NCI-H748 (cell line): ENCODE measurements around the gene CELSR3.

Experiments
- DNase-seq: peaks from one replicate; lab custom pipeline; 2025; ENCODE audit not compliant: unreplicated experiment; lab: John Stamatoyannopoulos, UW

The CELSR3 gene, protein sequence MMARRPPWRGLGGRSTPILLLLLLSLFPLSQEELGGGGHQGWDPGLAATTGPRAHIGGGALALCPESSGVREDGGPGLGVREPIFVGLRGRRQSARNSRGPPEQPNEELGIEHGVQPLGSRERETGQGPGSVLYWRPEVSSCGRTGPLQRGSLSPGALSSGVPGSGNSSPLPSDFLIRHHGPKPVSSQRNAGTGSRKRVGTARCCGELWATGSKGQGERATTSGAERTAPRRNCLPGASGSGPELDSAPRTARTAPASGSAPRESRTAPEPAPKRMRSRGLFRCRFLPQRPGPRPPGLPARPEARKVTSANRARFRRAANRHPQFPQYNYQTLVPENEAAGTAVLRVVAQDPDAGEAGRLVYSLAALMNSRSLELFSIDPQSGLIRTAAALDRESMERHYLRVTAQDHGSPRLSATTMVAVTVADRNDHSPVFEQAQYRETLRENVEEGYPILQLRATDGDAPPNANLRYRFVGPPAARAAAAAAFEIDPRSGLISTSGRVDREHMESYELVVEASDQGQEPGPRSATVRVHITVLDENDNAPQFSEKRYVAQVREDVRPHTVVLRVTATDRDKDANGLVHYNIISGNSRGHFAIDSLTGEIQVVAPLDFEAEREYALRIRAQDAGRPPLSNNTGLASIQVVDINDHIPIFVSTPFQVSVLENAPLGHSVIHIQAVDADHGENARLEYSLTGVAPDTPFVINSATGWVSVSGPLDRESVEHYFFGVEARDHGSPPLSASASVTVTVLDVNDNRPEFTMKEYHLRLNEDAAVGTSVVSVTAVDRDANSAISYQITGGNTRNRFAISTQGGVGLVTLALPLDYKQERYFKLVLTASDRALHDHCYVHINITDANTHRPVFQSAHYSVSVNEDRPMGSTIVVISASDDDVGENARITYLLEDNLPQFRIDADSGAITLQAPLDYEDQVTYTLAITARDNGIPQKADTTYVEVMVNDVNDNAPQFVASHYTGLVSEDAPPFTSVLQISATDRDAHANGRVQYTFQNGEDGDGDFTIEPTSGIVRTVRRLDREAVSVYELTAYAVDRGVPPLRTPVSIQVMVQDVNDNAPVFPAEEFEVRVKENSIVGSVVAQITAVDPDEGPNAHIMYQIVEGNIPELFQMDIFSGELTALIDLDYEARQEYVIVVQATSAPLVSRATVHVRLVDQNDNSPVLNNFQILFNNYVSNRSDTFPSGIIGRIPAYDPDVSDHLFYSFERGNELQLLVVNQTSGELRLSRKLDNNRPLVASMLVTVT (N-terminal part only)

DNA sequence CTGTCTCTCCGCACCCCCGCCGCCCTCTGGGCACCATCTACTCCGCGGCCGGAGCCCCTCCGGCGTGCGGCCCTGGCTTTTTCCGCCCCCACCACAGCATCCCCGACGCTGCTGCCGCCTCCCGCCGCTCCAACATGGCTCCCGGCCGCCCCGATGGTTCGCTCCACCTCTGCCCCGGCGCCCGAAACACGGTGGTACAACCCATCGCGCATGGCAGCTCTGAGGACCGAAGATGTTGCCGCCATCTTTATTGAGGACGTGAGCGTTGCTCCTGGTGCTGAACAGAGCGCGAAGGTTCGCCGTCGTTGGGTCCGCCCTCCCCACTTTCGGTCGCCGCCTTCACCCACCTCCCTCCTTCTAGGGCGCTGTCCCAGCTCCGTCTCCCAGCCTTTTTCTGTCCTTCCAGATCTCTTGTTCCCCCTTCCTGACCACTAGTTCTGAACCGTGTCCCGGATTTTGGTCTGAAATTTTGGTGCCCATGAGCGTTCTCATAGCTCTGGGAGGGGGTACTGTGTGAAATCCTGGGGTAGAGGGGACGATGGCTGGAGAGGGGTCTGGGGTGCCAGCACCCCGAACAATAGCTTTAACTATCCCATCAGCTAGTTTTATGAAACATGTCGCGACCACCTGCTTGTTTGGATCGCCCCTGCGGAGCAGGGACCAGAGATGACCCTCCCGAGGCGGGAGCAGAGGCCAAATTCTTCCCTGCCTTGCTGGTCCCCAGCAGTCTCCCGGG is at the start of gene CELSR3:
Gene CELSR3 (minus strand): TSS at position 134 of the 736 bp plus-strand sequence. CDS start 252 bp downstream, outside the sequence.
- peak; percentile 92 for DNase-seq

DNA sequence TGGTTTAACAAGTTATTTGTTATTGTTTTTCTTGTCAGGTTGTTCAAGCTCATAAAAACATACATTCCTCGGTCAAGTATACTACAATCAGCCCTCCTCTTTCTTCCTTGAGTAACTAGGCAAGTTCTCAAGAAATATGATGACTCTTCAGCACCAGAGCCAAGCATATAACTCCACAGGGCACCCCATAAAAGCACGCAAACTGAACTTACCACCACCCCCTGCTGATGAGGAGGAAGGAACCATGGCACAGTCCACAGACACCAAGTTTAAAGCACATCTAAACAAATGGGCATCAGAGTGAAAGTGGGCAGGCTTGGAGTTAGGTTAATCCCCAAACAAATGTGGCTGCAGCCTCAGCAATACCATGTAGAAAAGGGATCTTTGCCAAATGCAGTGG is 49.0 kb upstream of the CELSR3 start:
- no peak for DNase-seq

DNA sequence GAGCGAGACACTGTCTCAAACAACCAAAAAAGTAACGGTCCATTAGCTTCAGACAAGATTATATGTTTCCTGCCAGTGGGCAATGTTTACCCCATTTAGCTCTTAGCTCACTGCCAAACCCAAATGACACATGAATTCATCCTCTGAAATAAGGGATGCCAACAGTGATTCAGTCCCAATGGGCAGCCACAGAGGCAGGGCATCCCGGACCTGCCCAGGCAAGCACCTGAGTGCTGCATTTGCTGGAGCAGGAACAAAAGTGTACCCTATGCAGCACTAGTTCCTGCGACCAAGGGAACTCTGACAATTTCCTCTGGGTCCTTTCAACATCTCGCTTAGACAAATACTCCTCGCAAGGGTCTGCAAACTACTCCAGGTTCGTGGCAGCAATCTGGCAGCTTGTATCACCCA is 46.4 kb upstream of the CELSR3 start:
- DNase-seq = no peak

DNA sequence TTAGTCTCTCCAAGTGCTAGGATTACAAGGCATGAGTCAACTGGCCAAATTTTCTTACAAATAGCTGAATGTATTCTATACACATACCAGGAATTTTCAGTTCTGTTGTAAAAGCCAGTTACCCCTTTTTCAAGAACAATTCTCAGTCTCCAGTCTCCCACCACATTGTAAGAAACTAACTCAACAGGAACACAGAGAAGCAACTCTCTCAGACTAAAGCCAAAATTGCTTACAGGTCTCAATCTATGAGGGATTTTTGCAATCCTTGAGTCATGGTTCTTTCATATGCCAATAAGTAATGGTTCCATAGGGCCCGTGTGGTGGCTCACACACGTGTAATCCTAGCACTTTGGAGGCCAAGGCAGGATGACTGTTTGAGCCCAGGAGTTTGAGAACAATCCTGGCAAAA is 45.8 kb upstream of the CELSR3 start:
- DNase-seq = no peak

DNA sequence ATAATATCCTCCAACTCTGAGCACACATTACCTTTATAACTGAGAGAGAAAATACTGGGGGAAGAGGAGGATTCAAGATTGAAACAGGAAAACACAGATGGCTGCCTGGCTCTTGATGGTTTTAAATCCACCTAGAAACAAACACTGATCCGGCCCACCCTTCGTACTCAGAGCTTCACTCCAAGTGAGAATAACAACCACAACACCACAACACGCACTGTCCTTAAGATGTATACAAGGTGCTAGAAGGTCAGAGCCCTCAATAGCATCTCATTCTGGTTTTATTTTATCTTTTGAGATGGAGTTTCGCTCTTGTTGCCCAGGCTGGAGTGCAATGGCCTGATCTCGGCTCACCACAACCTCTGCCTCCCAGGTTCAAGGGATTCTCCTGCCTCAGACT is 44.5 kb upstream of the CELSR3 start:
- DNase-seq = no peak

DNA sequence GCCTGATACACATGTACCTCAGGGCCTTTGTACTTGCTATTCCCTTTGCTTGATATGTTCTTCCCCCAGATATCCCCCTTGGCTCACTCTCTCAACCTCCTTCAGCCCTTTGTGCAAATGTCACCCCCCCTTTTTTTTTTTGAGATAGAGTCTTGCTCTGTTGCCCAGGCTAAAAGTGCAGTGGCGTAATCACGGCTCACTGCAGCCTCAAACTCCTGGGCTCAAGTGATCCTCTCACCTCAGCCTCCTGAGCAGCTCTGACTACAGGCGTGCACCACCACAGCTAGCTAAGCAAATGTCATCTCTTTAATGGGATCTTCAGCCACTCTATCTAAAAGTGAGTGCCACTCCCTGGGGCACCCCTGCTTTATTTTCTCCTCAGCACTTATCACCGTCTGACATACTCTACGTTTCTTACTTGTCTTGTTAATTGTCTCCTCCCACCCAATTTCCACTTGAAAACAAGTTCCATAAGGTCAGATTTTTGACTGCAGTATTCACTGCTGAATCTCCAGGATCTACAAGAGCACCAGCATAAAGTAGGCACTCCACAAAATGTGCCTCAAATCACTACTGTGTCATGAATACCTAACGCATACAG is 39.7 kb upstream of the CELSR3 start:
- DNase-seq = no peak

DNA sequence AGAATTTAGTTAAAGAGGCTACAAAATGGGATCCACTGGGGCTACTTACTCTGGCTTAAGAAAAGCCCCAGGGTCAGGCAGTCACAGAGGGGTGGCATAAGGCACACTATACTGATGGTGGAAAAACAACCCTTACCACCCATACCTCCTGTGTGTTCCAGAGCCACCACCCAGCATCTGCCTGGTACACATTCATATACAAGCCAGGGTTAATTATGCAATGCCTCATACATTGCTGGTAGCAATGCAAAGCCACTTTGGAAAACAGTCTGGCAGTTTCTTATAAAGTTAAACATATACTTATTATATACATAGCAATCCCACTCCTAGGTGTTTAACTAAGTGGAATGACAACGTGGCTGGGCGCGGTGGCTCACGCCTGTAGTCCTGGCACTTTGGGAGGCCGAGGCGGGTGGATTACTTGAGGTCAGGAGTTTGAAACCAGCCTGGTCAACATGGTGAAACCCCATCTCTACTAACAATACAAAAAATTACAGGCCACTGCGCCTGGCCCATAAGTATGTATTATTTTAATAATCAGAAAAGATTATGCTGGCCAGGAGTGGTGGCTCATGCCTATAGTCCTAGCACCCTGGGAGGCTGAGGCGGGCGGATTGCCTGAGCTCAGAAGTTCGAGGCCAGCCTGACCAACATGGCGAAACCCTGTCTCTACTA is 38.2 kb upstream of the CELSR3 start:
- DNase-seq = no peak

DNA sequence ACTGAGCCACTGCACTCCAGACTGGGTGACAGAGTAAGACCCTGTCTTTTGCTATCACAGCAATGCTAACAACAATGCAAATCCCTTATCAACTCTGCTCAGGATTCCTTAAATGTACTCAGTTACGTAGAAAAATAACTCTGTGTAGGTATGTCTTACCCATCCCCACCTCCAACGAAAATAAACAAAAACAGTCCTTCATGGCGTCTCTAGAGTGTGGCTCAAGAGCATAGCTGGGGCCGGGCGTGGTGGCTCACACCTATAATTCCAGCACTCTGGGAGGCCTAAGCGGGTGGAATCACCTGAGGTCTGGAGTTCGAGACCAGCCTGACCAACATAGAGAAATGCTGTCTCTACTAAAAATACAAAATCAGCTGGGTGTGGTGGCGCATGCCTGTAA is 36.2 kb upstream of the CELSR3 start:
- DNase-seq = no peak

DNA sequence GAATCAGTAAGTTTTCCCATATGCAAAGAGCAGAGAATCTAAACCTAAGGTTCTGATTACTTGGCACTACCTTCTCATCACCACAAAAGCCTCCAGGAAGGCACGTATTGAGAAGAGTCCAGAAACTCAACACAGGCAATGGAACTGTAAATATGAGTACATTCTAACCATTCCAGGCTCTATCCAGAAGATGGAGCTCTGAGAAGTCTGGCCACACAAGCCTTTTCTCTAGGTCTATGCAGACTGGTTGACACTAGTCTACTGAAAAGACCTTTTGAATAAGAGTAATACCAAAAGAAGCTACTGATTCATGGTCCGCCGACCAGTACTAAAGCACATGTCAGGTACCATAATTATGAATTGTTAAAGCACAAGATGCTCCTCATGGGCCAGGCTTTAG is 35.3 kb upstream of the CELSR3 start:
- no peak for DNase-seq

DNA sequence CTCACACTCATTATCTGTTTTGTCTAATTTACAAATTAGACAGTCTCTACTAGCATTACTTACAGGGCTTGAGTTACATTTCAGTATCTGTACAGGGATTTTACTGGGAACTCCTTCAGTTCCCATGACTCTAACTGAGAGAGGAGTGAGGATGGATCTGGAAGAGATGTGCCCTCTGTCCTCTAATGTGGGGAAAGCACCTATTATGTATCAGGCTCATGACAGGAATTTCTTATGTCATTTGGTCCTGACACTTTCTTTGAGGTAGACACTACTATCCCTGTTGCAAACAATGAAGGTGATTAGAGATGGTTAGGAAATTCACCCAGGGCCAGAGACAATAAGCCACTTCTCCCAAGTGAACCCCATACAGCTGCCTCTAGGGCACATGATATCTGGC is 33.9 kb upstream of the CELSR3 start:
- DNase-seq = no peak

DNA sequence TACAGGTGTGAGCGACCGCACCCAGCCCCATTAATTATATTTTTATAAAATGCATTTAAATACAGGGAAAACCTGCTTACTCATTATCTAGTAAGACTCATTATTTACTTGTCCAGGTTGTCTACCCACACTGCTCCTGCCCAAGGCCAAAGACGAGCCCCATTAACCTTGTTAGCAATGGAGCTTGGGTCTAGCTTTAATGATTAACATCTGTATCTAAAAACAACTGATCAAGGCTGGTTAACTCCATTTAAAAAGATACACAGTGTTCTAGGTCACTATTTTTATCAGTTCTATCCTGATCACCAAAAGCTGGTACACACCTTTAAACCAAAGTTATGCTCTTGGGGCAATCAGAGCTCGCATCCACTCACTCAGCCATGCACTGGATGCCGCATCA is 33.5 kb upstream of the CELSR3 start:
- no peak for DNase-seq

DNA sequence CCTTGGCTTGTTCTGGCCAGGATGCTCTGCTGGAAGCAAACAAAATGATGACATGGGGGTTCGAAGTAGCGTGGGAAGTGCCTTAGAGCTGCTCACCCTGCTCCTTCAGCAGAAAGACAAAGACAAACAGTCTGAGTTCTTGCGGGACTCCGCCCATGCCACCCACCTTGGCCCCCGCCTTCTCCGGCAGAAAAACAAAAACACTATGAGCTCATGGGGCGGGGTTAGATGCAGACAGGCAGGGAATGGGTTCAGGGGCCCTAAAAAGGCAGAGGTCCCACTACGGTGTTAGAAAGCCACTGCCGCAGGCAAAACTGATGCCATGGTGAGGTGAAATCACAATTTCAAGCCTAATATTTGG is 32.7 kb upstream of the CELSR3 start:
- no peak for DNase-seq

DNA sequence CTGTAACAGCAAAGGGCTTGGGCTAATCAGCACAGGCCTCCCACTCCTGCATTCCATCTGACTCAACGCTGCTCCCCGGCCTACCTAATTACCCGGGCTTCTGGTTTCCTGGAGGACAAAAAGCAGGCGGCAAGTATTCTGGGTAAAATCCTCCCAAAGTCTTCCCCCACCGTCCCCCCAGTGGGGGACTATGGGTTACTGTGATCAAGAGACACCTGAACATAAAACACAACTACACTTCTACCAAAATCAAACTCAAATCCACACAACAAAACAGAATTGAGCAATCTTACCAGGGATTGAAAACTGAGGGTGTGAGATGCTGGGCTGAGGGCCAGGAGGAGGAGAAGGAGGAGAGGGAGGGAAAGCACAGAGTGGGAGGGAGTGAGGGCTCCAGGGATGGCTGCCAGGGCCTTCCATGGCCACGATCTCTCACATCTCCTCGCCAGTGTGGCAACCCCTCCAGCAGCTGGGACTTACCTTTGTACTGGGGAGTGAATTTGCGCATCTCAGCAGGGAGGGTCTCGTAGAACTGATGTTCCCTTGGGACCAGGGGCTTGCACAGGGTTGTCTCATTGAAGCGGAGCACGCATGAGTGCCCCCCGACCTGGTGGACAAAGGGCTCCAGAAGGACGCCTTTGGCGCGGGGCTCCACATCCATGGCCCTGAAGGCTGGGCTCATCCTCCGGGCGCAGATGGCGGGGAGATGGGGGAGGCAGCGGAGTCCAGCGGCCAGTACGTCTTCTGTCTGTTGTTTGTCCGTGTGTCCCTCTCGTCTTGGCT is 32.1 kb upstream of the CELSR3 start:
- no peak for DNase-seq

DNA sequence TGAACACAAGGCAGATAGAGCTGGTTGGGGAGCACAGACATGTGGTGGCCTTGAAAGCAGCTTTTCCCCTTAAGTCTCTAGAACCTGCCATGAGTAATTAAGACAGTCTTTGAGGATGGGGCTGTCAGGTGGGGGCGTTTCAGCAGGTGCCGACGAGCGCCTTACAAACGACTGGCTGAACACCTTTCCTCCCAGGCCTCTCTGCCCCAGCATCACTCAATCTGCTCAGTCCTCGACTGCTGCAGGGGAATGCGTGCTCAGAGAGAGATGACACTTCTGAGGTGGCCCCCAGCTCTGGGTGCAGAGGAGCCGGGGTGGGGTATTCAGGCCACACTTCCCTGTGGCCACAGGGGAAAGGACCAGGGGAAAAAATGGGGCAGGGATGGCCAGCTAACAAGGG is 31.1 kb upstream of the CELSR3 start:
- DNase-seq = no peak

DNA sequence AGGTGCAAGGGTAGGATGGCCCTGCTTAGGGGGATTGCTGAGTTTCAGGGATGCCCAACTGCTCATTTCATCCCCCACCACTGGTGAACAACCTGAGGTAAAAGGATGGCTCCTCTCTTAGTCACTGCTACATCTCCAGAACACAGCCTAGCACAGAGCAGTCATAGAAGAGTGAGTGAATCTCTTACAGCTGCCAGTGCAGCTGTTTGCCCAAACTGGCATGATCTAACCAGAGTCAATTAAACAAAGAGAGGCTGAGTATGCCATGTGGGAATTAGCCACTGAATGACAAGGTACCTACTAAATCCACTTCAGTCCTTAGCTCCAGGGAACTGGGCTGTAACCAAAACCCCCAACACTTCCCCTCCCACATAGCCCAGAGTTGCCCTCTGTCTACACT is 29.9 kb upstream of the CELSR3 start:
- DNase-seq = no peak

DNA sequence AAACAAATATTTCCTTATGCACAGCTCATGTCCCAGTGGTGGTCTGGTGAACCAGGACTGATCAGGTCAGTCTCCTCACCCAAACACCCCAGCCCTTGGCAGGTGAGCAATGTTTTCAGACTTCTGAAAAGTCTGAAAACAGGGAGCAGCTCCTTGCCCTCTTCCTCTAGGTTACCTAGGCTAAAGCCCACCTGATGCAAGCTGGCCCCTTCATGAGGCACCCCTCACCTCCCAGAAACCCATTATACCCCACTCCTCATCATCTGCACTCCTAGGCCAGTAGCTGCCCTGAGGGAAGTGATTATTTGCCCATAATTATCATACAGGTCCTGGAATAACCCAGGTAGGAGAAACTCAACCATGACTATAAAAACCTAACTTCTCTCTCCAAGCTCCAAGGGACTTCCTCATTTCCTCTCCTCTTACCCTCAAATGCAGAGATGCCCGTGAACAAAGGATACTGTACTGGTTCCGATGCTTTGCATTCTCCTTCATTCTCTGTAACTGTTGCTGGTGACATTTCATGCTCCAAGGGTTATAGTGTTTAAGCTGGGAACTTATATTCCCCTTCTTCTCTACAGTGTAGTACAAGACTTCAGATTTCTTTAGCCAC is 28.3 kb upstream of the CELSR3 start:
- no peak for DNase-seq

DNA sequence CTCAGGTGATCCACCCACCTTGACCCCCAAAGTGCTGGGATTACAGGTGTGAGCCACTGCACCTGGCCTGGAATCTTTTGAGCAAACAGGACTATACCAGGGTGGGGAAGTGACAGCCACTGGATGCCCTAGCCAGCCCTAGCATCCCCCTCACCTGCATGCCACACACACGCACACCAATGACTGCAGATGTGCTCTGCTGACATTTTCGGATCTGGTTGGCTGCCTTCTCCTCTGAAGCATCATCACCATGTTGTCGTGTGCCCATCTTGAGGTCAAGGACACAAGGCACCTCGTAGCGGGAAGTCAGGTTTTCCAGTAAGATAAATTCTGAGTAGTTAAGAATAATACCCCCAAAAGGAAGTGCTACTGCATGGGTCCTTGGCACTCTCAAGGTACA is 26.7 kb upstream of the CELSR3 start:
- DNase-seq = no peak

DNA sequence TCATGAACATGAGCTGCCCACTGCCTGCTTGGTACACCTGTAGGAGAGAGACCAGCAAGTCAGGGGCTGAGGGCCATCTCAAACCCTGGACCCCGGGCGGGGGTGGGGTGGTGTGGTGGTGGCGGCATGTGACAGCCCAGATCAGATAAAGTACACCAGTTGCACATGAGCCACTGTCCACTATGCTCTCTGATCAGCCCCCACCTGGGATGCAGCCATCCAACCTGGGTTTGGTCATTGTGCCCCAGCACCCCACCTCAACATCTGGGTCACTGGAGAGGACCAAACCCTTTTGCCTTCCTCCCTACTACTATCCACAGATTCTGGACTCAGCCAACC is 26.0 kb upstream of the CELSR3 start:
- DNase-seq = no peak
